Effector CD8-positive, alpha-beta T cell (primary cell): ENCODE results near the gene PPIL4.
A peak's percentile ranks its signal among the peaks of the same experiment; 100 is the strongest.
"Not testable (repeated sequence)": the region's sequence is repeated elsewhere in the genome, so short reads cannot be mapped to it uniquely, and the experiment has no call there.

Source experiments
- DNase-seq: peaks from one replicate; lab custom pipeline; 2025; lab: John Stamatoyannopoulos, UW

Gene PPIL4

GRCh38 chr6:149529650-149530049, 16.2 kb downstream of the PPIL4 start:
- DNase-seq: no peak

GRCh38 chr6:149515494-149515893, 30.3 kb downstream of the PPIL4 start:
- DNase-seq: no peak

- DNase-seq: no peak
Measured at GRCh38 chr6:149513915-149514314, 31.9 kb downstream of the PPIL4 start.

GRCh38 chr6:149510793-149511512, 34.9 kb downstream of the PPIL4 start:
- DNase-seq: no peak

- no peak for DNase-seq
Measured at GRCh38 chr6:149508485-149508884, 37.4 kb downstream of the PPIL4 start.

- DNase-seq: no peak
Measured at GRCh38 chr6:149503872-149504271, 42.0 kb downstream of the PPIL4 start.

GRCh38 chr6:149503276-149503675, 42.6 kb downstream of the PPIL4 start:
- DNase-seq: no peak

GRCh38 chr6:149501768-149502167, 44.1 kb downstream of the PPIL4 start:
- no peak for DNase-seq

- no peak for DNase-seq
Measured at GRCh38 chr6:149501201-149501600, 44.6 kb downstream of the PPIL4 start.

GRCh38 chr6:149500096-149500495, 45.7 kb downstream of the PPIL4 start:
- DNase-seq: no peak

GRCh38 chr6:149499066-149499465, 46.8 kb downstream of the PPIL4 start:
- no peak for DNase-seq

- DNase-seq: no peak
Measured at GRCh38 chr6:149497365-149497764, 48.5 kb downstream of the PPIL4 start.

GRCh38 chr6:149496597-149496996, 49.2 kb downstream of the PPIL4 start:
- DNase-seq: not testable (repeated sequence)

- DNase-seq: not testable (repeated sequence)
Measured at GRCh38 chr6:149495349-149496016, 50.4 kb downstream of the PPIL4 start.

- not testable (repeated sequence) for DNase-seq
Measured at GRCh38 chr6:149494810-149495209, 51.0 kb downstream of the PPIL4 start.

GRCh38 chr6:149493761-149494320, 52.0 kb downstream of the PPIL4 start:
- DNase-seq: no peak

- no peak for DNase-seq
Measured at GRCh38 chr6:149492798-149493343, 53.0 kb downstream of the PPIL4 start.

GRCh38 chr6:149489967-149490366, 55.9 kb downstream of the PPIL4 start:
- no peak for DNase-seq

- no peak for DNase-seq
Measured at GRCh38 chr6:149488815-149489214, 57.0 kb downstream of the PPIL4 start.

GRCh38 chr6:149487316-149487715, 58.5 kb downstream of the PPIL4 start:
- no peak for DNase-seq

GRCh38 chr6:149484733-149485700, 60.8 kb downstream of the PPIL4 start, which contains the start of gene ZC3H12D:
Gene ZC3H12D (minus strand): TSS chr6:149485014. CDS start chr6:149474543, 10,471 bp downstream.
- DNase-seq: peak; percentile 60
